HG03460 (cell line): ENCODE data around the gene EMC9.
"Not testable (repeated sequence)": the region's sequence is repeated elsewhere in the genome, so short reads cannot be mapped to it uniquely, and the experiment has no call there.

ENCODE experiments used
- ATAC-seq: cut with Tn5 transposase; IDR thresholded peaks from one replicate; pipeline ENCODE4 v1.9.1; 2021; ENCODE audit not compliant: unreplicated experiment

EMC9 gene

DNA sequence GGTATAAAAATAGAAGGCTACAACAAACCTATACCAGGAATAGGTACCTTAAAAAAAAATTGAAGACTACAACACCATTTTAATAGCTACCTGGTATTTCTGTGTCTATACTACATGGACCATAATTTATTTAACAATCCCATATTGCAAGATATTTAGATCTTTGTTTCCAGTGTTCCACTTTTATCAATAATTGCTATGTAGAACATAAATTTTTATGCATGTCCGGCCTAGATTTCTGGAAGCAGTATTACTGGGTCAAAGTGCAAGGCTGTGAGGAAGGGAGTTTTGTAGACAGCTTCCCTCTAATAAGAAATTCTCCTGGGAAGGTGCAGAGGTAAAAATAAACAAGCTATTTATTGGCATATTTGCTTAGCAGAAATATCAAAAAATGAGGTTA lies 30.9 kb downstream of the EMC9 start:
- ATAC-seq = no peak

DNA sequence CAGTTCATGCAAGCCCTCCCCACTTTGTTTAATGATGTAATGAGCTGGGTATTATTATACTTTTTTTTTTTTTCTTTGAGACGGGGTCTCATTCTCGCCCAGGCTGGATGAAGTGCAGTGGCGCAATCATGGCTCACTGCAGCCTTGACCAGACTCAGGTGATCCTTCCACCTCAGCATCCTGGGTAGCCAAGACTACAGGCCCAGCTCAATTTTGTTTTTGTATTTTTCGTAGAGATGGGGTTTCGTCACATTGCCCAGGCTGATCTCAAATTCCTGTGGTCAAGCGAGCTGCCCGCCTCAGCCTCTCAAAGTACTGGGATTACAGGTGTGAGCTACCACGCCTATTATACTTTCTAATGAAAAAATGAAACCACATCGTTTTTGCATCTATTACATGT lies 31.3 kb downstream of the EMC9 start:
- ATAC-seq = no peak

DNA sequence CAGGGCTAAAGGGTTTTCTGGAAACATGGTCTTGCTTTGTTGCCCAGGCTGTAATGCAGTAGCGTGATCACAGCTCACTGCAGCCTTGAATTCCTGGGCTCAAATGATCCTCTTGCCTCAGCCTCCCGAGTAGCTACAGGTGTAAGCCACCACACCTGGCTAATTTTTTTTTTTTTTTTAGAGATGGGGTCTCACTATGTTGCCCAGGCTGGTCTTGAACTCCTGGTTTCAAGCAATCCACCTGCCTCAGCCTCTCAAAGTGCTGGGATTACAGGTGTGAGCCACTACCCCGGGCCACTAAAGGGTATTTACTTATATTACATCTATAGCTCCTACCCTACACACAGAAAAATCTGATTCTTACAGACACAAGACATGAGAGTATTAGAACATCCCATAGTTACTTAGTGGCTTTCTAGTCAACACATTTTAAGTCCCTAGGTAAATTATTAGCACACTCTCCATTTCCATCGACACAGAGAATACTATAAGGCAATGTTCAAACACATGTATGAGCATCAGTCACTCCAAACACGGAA lies 33.0 kb downstream of the EMC9 start:
- peak; percentile 29 for ATAC-seq

DNA sequence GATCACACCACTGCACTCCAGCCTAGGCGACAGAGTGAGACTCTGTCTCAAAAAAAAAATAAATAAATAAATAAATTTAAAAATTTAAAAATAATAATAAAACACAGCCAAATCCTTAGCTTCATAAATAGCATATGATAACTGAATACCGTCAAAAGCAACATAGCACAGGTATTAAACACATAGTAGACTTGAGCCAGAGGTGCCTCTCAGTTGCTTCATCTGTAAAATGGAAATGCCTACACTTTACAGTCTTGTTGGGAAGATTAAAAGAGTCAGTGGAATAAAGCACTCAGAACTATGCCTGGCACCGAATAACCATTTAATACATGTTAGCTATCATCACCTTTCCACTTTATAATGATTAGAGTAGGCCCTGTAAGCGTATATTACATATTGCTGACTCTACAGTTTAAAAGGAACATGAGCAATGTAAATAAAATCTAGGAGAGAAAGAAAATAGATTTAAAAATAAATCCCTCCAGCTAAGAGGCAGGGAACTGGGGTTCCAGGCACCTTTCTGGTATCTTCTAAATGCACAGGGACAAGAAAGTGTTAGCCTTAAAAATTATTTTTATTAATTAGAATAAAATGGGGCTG lies 34.6 kb downstream of the EMC9 start:
- ATAC-seq = no peak

DNA sequence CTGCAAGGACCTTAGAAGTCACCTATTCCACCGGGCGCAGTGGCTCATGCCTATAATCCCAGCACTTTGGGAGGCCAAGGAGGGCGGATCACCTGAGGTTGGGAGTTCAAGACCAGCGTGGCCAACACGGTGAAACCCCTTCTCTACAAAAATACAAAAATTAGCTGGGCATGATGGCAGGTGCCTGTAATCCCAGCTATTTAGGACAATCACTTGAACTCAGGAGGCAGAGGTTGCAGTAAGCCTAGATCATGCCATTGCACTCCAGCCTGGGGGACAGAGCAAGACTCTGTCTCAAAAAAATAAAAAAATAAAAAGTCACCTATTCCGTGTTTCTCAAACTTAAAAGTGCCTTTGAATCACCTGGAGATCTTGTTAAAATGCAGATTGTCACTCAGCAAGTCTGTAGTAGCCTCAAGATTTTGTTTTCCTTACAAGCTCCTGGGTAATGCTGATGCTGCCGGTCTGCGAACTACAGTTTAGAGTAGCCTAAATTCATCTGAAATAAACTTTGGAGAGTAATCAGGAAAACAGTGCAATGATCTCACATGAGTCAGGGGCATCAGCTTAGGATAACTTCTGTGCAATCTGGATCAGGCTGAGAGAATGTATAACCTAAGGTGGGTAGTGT lies 35.7 kb downstream of the EMC9 start:
- ATAC-seq = not testable (repeated sequence)

DNA sequence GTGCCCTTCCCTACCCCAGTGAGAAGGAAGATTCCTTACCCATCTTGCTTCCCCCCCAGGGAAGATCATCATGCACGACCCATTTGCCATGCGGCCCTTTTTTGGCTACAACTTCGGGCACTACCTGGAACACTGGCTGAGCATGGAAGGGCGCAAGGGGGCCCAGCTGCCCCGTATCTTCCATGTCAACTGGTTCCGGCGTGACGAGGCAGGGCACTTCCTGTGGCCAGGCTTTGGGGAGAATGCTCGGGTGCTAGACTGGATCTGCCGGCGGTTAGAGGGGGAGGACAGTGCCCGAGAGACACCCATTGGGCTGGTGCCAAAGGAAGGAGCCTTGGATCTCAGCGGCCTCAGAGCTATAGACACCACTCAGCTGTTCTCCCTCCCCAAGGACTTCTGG lies 37.9 kb downstream of the EMC9 start:
- ATAC-seq = no peak

DNA sequence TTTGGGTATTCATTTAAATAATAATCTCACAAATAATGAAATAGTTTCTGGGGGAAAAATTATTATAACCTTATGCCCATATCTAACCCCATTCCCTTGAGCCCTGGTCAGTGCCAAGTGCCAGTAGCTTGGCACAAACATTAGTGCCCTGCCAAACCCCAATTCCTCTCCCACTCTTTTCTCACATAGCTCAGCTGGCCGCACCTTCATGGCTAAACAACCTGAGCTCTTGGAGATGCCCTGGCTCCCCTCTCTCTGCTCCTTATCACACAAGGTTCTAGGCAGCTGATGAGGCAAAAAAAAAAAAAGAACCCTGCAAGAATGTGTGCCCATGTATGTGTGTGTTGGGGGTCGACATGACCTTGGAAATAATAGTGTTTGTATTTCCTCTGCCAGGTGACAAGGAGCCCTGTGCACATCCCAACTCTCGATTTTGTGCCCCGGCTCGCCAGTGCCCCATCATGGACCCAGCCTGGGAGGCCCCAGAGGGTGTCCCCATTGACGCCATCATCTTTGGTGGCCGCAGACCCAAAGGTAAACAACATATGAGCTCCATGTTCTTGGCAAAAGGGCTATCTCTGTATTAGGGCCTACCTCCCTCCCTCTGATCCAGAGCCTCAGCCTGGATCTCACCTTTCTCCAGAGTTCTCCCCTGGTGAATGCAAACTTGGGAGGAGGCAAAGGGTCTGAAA lies 38.9 kb downstream of the EMC9 start:
- ATAC-seq = no peak

DNA sequence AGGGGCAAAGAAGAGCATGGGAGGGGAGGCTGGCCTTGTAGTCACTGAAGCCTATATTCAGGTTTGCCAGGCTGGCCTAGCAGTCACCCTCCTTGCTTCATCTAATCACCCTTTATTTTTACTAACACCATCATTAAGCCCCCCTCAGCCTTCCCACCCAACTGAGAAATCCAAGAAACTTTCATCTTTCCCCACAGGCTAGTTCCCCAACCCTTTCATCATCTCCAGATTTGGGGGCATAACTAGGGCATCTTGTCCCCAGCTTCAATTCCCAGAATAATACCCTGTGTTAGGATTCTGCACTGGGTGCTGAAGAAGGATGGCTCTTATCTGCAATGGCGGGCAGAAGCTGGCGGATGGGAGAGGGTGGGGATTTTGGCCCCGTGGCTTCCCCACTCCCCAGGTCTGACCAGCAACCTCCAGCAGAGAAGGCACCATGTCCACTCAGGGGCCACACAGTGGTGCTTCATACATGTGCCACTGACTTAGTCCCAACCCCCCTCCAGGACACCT lies 40.4 kb downstream of the EMC9 start:
- no peak for ATAC-seq

DNA sequence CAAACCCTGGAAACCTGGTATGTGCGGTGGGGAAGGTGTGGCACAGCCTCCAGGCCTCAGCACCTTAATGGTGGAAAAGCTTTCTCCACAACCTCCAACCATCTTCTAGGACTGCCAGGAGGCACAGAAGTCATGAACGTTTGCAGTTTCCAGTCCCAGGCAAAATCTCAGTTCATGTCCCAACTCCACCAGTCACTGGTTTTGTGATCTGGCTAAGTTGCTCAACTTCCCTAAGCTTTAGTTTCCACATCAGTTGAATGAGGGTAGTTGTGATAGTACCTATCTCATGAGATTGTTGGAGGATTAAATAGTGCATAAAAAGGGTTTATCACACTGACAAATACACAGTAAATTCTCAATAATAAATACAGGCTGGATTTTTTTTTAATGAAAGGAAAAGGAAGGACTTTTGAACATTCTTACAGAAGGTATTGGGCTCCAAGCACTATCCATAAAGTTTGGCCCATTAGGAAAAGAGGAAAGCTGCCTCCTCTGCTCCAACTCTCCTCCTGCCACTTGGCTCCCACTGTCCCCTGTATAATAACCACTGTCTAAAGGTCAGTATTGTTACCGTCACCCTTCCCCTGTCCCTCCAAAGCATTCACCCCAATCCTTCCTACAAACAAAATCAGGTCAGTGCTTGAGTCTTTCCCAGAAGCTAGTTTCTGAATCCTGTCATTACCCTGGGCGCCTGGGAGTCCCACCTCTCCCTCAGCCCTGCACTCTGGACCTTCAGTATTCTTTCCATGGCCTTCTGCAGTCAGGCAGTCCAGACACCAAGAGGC lies 41.0 kb downstream of the EMC9 start:
- no peak for ATAC-seq

DNA sequence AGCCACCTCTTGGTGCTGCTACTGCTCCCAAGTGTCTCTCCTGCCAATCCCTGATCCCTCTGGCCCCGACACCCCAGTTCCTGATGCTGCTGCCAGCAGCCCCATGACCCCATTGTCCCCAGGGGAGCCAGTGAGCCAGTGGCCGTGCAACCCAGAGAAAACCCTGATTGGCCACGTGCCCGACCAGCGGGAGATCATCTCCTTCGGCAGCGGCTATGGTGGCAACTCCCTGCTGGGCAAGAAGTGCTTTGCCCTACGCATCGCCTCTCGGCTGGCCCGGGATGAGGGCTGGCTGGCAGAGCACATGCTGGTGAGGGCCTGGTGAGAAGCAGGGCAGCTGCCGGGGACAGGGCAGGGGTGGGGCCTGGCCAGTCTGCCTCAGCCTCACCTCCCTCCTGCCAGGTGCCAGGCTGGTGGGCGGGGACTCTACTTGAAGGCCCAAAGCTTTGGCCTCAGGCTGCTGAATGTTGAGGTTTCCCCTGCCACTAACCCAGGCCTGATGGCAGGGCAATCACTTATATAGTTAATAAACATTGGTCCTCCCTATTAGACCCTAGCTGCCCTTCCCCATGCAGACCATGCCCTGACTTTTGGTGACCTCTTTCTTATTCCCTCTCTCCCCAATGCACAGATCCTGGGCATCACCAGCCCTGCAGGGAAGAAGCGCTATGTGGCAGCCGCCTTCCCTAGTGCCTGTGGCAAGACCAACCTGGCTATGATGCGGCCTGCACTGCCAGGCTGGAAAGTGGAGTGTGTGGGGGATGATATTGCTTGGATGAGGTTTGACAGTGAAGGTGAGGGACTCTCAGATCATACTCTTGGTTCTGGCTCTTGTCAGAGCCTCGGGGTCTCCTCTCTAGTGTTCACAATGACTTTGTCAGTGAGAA lies 42.2 kb downstream of the EMC9 start:
- ATAC-seq = no peak

DNA sequence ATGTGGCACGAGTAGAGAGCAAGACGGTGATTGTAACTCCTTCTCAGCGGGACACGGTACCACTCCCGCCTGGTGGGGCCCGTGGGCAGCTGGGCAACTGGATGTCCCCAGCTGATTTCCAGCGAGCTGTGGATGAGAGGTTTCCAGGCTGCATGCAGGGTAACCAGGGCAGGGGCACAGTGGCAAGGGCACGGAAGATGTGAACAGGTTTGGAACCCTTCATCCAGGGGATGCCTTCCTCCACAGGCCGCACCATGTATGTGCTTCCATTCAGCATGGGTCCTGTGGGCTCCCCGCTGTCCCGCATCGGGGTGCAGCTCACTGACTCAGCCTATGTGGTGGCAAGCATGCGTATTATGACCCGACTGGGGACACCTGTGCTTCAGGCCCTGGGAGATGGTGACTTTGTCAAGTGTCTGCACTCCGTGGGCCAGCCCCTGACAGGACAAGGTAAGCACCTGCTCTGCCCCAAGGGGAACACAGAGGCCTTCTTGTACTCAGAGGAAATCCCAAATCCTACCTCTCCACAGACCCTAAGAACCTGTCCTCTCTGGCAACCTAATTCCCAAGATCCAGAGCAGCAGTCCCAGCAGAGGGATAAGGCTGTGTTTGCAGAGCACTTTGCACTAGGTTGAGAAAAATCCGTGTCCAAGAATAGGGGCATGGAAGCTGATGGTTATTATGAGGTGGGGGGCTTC lies 43.0 kb downstream of the EMC9 start:
- no peak for ATAC-seq

DNA sequence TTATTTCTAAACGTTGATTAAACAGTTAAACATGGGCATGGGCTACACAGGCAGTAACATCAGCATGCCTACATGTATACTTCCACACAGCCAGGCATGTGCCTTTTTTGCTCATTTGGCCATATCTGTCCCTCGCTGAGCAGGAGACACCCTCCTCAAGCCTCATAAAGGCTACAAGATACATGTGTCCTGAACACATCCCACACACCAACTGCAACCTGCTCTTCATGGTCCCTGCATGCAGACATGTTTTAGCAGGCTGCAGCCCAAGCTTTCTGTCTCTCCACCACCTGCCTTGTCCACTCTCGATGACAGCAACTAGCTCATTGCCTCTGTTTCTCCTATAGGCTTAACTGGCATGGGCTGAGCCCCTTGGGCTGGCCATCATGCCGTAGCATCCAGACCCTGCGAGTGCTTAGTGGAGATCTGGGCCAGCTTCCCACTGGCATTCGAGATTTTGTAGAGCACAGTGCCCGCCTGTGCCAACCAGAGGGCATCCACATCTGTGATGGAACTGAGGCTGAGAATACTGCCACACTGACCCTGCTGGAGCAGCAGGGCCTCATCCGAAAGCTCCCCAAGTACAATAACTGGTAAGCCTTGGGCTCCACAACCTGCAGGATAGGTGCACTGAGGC lies 44.7 kb downstream of the EMC9 start:
- no peak for ATAC-seq

DNA sequence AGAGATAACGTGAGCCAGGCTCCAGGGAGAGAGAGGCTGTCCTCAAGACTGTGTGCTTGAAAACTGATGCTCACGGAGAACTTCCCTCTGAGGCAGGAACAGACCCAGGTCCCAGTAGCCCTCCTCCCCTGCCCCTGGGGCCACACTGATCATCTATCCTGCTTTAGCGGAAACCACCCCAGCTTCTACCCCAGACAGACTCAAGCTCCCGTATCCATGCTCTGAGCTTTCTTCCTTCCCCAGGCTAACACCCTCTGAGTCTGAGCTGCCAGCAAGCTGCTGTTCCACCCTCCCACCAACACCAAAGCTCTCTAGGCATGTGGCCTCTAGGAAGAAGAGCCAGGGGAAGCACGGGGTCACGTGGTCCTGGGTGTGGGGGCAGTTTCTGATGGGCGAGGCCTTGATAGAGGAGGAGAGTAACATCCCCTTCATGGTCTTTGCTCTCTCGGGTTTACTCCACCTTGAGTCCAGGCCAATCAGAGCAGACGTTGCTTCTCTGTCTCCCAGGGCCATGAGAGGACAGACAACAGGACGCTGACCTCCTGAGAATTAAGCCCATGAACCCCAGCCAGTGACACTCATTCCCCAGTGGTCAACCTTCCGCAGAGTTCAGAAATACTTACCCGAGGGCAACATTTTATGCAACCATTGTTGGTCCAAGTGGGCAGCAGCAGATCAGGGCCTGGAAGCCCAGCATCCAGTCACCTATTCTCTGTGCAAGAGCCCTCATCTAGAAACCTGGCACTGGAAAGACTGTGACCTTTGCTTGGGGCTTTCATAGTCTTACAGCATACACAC lies 45.9 kb downstream of the EMC9 start:
- ATAC-seq = peak; percentile 67

DNA sequence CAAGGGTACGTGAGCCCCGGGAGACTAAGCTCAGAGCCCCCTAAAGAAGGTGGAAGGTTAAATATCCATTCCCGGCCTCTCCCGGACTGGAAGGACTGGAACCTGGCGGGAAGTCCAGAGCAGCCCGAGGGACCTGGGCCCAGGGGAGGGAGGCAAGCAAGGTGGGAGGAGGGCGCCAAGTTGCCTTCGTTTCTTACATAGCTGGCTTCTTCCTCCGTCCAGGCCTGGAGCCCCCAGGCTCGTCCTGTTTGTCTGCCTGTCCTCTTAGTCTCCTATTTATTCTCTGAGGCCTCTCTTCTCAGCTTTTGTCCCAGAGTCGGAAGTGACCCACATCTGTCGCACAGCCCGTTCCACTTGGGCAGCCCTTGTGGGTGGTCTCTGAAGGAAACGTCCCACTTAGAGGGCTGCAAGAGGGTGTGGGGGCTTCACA lies 46.5 kb downstream of the EMC9 start:
- ATAC-seq = no peak

DNA sequence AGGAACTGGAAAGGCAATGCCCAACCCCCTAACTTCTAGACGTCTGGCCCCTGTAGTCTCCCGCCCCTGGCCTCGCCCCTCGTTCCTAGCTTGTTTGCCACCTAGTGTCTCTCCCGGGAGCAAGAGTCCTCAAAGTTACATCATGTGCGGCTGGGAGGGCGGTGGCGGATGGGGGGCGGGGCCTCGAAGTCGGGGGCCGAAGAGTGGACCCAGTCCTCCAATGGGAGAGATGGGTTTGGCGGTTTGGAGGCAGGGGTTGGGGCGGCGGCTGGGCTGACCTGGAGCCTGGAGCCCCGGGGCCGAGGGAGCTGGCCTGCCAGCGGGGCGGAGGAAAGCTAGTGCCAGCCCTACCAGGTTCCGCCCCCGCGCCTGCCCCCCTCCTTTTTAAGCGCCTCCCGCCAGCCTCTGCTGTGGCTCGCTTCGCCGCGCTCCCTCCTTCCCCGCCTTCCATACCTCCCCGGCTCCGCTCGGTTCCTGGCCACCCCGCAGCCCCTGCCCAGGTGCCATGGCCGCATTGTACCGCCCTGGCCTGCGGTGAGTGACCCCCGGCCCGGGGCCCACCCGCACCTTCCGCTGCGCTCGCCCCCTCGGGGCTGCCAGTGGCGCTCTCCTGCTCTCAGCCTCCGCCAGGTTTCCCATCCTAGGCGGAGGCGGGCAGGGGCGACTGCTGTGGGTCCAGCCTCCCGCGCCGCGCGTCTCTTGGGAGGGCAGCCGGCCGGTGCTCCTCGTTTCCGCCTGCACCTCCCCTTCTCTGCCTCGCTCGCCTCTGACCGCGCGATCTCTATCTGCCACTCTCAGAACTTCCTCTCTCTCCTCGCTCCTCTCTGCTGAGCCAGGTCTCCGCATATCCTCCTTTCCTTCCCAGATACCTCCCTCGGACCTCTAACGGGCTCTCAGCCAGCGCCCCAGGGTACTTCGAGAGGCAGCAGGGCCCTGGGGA lies 47.2 kb downstream of the EMC9 start, which contains the start of gene PCK2:
PCK2 (plus strand) TSS at position 411 of the 940 bp plus-strand sequence; CDS start at position 506, 95 bp downstream.
- ATAC-seq = peak; percentile 46

DNA sequence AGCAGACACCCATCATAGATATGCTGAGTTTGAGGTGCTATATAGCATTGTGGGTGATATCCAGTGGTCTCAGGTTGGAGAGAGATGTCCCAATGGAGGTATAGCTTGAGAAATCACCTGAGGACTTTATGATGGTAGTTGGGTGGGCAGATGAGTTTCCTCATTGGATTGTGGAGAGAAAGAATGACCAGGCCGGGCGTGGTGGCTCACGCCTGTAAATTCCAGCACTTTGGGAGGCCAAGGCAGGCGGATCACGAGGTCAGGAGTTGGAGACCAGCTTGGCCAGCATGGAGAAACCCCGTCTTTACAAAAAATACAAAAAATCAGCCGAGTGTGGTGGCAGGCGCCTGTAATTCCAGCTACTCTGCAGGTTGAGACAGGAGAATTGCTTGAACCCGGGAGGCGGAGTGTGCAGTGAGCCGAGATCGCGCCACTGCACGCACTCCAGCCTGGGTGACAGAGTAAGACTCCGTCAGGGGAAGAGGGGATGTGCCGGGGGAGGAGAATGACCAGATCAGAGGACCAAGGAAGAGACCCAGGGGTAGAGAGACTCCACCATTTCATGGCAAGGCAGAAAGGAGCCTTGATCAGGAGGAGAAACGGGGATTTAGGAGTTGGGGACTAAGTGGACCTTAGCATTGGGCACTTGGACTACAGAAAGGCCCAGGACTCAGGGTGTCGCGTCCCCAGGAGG lies 48.0 kb downstream of the EMC9 start:
- no peak for ATAC-seq
